ENCODE results near the gene DDX1.

DNA sequence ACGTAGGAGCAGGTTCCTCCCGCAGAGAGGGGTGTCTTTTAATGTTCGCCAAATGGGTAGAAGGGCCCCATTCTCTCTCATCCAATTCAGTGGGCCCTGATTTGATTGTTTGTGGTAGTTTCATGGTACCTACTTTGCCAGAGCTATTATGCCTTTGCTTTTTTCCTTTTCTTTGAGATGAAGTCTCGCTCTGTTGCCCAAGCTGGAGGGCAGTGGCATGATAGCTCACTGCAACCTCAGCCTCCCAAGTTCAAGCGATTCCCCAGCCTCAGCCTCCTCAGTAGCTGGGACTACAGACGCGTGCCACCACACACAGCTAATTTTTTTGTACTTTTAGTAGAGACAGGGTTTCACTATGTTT is 59.7 kb downstream of the DDX1 start:
- TF ChIP-seq, protein P1, sequence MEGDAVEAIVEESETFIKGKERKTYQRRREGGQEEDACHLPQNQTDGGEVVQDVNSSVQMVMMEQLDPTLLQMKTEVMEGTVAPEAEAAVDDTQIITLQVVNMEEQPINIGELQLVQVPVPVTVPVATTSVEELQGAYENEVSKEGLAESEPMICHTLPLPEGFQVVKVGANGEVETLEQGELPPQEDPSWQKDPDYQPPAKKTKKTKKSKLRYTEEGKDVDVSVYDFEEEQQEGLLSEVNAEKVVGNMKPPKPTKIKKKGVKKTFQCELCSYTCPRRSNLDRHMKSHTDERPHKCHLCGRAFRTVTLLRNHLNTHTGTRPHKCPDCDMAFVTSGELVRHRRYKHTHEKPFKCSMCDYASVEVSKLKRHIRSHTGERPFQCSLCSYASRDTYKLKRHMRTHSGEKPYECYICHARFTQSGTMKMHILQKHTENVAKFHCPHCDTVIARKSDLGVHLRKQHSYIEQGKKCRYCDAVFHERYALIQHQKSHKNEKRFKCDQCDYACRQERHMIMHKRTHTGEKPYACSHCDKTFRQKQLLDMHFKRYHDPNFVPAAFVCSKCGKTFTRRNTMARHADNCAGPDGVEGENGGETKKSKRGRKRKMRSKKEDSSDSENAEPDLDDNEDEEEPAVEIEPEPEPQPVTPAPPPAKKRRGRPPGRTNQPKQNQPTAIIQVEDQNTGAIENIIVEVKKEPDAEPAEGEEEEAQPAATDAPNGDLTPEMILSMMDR (IDR thresholded peaks at IDR 0.05), result no peak
- no peak for TF ChIP-seq POLR2A (IDR thresholded peaks at IDR 0.05)
